Measurements from ENCODE around the gene TRPM3. TPM values are rescaled to one million over a fixed set of nuclear protein-coding genes. Genes with fewer than 3 reads are reported as not detected.

The TRPM3 gene
- total RNA-seq, 4 donors from 2014 or later, result 0.57 to 4.4 (median 1.4) TPM; not detected in 1

- TF ChIP-seq CTCF (IDR thresholded peaks at IDR 0.05; ENCODE audit: low read depth), result no peak
Measured at GRCh38 chr9:70945301-70945700, 176.1 kb downstream of the TRPM3 start.

- TF ChIP-seq CTCF (IDR thresholded peaks at IDR 0.05; ENCODE audit: low read depth), result no peak
Measured at GRCh38 chr9:70941191-70941590, 180.2 kb downstream of the TRPM3 start.

GRCh38 chr9:70940605-70941004, 180.8 kb downstream of the TRPM3 start:
- no peak for TF ChIP-seq CTCF (IDR thresholded peaks at IDR 0.05; ENCODE audit: low read depth)

- no peak for TF ChIP-seq CTCF (IDR thresholded peaks at IDR 0.05; ENCODE audit: low read depth)
Measured at GRCh38 chr9:70936536-70936935, 184.9 kb downstream of the TRPM3 start.

- TF ChIP-seq CTCF (IDR thresholded peaks at IDR 0.05; ENCODE audit: low read depth), result no peak
Measured at GRCh38 chr9:70935856-70936255, 185.6 kb downstream of the TRPM3 start.

- TF ChIP-seq CTCF (IDR thresholded peaks at IDR 0.05; ENCODE audit: low read depth), result no peak
Measured at GRCh38 chr9:70934642-70935041, 186.8 kb downstream of the TRPM3 start.

GRCh38 chr9:70933321-70933720, 188.1 kb downstream of the TRPM3 start:
- TF ChIP-seq CTCF (IDR thresholded peaks at IDR 0.05; ENCODE audit: low read depth), result no peak

Measured in subcutaneous adipose tissue (tissue), 4 donors.